ENCODE results near the gene CERCAM.

The CERCAM gene

DNA sequence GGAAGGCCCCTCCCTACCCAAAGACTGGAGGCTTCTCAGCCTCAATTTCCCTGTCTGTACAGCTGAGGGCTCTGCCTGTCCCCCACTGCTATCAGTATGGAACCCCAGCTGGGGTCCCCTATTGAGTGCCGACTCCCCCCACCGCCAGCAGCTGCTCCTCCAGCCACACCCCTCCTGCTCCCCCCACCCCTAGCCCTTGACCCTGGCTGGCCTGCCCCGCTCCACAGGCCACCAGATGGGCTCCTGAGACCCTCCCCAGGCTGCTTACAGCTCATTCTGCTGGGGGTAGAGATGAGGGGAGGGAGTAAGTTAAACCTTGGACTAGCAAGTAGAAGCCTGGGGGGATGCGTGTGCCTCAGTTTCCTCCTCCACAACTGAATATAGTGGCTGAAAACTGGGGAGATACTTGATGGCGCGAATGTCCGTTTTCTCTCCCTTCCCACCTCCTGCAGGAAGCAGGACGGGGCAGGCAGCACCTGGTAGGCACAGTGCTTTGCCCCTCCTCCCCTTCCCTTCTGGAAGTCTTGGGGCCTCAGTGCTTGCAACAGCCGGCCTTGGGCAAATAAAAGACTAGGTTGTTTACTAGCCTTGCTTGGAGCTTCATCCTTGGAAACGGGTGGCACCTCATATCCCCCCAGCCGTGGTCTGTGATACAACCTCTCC, 30.4 kb upstream of the CERCAM start:
- no peak overlapping the region for H3K27ac ChIP-seq (ENCODE audit: poor library complexity, severe bottlenecking)
- no peak for ATAC-seq (ENCODE audit: low read depth)
- H3K27me3 ChIP-seq (ENCODE audit: insufficient read depth, poor library complexity, severe bottlenecking), result no peaks in the 10 kb centered on the region
- H3K4me3 ChIP-seq (ENCODE audit: severe bottlenecking), result no peak overlapping the region
- TF ChIP-seq, protein P1, sequence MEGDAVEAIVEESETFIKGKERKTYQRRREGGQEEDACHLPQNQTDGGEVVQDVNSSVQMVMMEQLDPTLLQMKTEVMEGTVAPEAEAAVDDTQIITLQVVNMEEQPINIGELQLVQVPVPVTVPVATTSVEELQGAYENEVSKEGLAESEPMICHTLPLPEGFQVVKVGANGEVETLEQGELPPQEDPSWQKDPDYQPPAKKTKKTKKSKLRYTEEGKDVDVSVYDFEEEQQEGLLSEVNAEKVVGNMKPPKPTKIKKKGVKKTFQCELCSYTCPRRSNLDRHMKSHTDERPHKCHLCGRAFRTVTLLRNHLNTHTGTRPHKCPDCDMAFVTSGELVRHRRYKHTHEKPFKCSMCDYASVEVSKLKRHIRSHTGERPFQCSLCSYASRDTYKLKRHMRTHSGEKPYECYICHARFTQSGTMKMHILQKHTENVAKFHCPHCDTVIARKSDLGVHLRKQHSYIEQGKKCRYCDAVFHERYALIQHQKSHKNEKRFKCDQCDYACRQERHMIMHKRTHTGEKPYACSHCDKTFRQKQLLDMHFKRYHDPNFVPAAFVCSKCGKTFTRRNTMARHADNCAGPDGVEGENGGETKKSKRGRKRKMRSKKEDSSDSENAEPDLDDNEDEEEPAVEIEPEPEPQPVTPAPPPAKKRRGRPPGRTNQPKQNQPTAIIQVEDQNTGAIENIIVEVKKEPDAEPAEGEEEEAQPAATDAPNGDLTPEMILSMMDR (IDR thresholded peaks at IDR 0.05; ENCODE audit: poor library complexity, severe bottlenecking), result no peak
- no peak for DNase-seq (ENCODE audit: low spot score)
- H3K36me3 ChIP-seq (ENCODE audit: low read depth), result peaks cover 10% of the 10 kb centered on the region
- no peaks in the 10 kb centered on the region for H3K4me1 ChIP-seq (ENCODE audit: insufficient read depth, poor library complexity, severe bottlenecking)
- H3K9me3 ChIP-seq (ENCODE audit: severe bottlenecking), result no peaks in the 10 kb centered on the region

DNA sequence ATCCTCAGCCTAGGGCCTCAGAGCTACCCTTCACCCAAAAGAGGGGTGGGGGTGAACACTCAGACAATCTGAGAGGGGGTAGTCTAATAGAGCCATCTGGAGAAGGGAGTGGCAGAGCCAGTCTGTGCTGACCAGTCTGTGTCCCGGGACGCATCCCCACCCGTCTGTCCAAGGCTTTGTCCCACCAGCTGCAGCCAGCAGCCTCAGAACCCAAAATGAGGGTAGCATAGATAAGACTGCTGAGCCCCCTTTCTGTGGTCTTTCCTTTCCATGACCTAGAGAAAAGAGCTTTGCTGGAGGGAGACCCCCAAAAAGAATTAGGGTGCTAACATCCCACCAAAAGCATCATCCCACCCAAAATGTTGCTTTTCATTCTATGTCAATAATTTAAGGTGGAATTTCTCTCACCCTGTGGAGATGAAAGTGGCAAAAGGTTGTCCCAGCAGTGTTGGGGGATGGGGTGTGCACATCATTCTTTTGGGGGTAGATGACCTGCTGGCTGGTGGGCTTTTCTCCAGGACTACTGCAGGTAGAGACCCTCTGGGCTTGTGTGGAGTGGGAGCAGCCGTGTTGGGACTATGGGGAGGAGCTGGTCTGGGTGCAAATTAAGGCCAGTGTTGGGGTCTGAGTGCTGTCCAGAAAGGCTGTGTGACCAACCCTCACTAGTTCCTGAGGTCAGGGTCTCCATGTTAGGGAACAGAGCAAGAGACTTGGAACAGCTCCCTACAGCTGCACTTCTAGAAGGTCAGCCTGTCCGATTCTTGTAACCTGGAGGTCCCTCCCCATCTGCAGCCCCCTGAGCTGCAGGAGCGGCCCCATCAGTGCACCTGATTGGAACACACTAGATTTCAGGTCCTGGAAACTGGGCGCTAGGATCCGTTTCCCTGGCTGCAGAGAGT, 29.6 kb upstream of the CERCAM start:
- Histone ChIP-seq H3K4me1 (ENCODE audit: insufficient read depth, poor library complexity, severe bottlenecking) (no peaks in the 10 kb centered on the region), H3K27me3 (ENCODE audit: insufficient read depth, poor library complexity, severe bottlenecking) (no peaks in the 10 kb centered on the region), H3K36me3 (ENCODE audit: low read depth) (peaks cover 10% of the 10 kb centered on the region), H3K9me3 (ENCODE audit: severe bottlenecking) (no peaks in the 10 kb centered on the region), H3K4me3 (ENCODE audit: severe bottlenecking) (no peak overlapping the region), H3K27ac (ENCODE audit: poor library complexity, severe bottlenecking) (no peak overlapping the region)
- ATAC-seq (ENCODE audit: low read depth), result no peak
- DNase-seq (ENCODE audit: low spot score), result no peak
- TF ChIP-seq, protein P1 (IDR thresholded peaks at IDR 0.05; ENCODE audit: poor library complexity, severe bottlenecking), result no peak

DNA sequence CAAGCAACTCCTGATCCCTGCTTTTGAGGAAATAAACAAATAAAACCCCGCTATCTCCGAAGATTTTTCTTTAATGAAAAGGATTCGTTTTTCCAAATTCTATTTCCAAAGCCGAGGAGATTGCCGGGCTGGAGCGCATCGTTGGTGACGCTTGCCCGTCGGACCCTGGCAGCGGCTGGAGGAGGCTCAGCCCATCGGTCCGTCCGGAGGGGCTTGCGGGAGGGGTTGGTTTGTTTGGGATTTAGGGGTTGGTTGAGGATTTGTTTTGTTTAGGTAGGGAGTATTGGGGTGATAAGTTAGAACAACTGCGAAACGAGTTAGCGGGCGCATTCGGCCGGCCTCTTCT, 28.7 kb upstream of the CERCAM start:
- Histone ChIP-seq H3K4me1 (ENCODE audit: insufficient read depth, poor library complexity, severe bottlenecking) (no peaks in the 10 kb centered on the region), H3K4me3 (ENCODE audit: severe bottlenecking) (no peak overlapping the region), H3K9me3 (ENCODE audit: severe bottlenecking) (no peaks in the 10 kb centered on the region), H3K36me3 (ENCODE audit: low read depth) (peaks cover 10% of the 10 kb centered on the region; the same call in 1 of the 2 replicates), H3K27me3 (ENCODE audit: insufficient read depth, poor library complexity, severe bottlenecking) (peaks cover 5% of the 10 kb centered on the region), H3K27ac (ENCODE audit: poor library complexity, severe bottlenecking) (no peak overlapping the region)
- no peak for ATAC-seq (ENCODE audit: low read depth)
- DNase-seq (ENCODE audit: low spot score), result no peak
- TF ChIP-seq, protein P1 (IDR thresholded peaks at IDR 0.05; ENCODE audit: poor library complexity, severe bottlenecking), result no peak

DNA sequence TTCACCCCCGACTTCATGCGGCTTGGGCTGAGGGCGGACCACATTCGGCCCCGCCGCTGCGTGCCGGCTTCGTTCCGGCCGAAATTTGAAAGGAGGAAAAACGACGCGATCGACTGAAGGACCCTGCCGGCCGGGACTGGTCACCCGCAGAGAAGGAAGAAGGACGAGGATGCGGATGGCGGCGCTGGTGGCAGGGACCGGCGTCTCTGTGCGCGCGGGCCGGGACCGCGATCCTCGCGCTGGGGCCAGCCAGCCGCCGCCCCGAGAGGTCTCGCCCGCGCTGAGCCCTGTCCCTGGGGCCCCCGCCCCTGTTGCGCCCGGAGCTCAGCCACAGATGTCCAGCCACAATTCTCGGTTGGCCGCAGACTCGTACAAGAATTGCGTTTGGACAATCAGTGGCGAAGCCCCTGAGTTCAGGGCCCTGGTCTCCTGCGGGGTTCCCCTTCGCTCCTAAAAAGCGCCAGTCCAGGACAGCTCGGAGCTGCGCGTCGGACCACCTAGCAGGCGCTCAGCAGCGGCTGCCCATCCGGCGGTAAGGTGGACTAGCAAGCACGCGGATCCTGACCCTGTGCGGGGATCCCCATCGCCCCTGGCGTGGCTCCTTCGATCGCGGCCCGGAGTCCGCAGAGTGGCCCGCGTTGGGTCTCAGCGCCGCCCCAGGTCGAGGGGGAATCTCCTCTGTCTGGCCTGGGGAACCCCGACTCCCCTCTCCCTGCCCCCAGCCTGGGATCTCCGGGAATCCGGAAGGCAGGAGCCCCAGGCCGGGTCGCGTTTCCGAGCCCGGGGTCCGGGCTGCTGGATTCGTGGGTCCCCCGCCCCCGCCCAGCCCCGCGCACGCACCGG, 28.1 kb upstream of the CERCAM start:
- DNase-seq (ENCODE audit: low spot score), result no peak
- H3K27me3 ChIP-seq (ENCODE audit: insufficient read depth, poor library complexity, severe bottlenecking), result peaks cover 11% of the 10 kb centered on the region
- H3K4me1 ChIP-seq (ENCODE audit: insufficient read depth, poor library complexity, severe bottlenecking), result no peaks in the 10 kb centered on the region
- no peak overlapping the region for H3K4me3 ChIP-seq (ENCODE audit: severe bottlenecking)
- peaks cover 7% of the 10 kb centered on the region; the same call in 1 of the 2 replicates for H3K36me3 ChIP-seq (ENCODE audit: low read depth)
- no peak overlapping the region for H3K27ac ChIP-seq (ENCODE audit: poor library complexity, severe bottlenecking)
- H3K9me3 ChIP-seq (ENCODE audit: severe bottlenecking), result no peaks in the 10 kb centered on the region
- ATAC-seq (ENCODE audit: low read depth), result no peak
- TF ChIP-seq, protein P1 (IDR thresholded peaks at IDR 0.05; ENCODE audit: poor library complexity, severe bottlenecking), result no peak
